Heart right ventricle (tissue), 16 donors: ENCODE data around the gene METTL24. TPM values are rescaled to one million over a fixed set of nuclear protein-coding genes. Genes with fewer than 3 reads are reported as not detected.
"Not testable (repeated sequence)": the region's sequence is repeated elsewhere in the genome, so short reads cannot be mapped to it uniquely, and the experiment has no call there.

Experiments
- ATAC-seq, 8 donors: fragments of 200-7000 bp; cut with Tn5 transposase; one replicate each; pipeline ENCODE4 v1.9.1; 2020; ENCODE audit warnings: mild to moderate bottlenecking in 8 of 8, moderate library complexity in 8 of 8, moderate number of reproducible peaks in 1 of 8
- DNase-seq, 2 donors: peaks; one replicate each; pipeline ENCODE4 v3.0.0-alpha.2; 2020
- H3K27ac ChIP-seq, 10 donors: fragments of 200-600 bp; sonication (generic) in 2 of 10; one replicate each; pipeline versions ENCODE4 v1.5.0 to v1.8.0; 2020 to 2022; ENCODE audit warnings: mild to moderate bottlenecking in 3 of 10
- H3K27me3 ChIP-seq, 7 donors: fragments of 200-600 bp; one replicate each; pipeline ENCODE4 v1.8.0; 2021 to 2022; ENCODE audit warnings: mild to moderate bottlenecking in 2 of 7
- H3K36me3 ChIP-seq, 9 donors: fragments of 200-600 bp; sonication (generic) in 1 of 9; one replicate each; pipeline versions ENCODE4 v1.5.0 to v1.8.0; 2020 to 2022; ENCODE audit warnings: mild to moderate bottlenecking in 2 of 9
- H3K4me1 ChIP-seq, 9 donors: fragments of 200-600 bp; sonication (generic) in 1 of 9; one replicate each; pipeline versions ENCODE4 v1.5.0 to v1.8.0; 2020 to 2022; ENCODE audit warnings: mild to moderate bottlenecking in 4 of 9
- H3K4me3 ChIP-seq, 10 donors: fragments of 200-600 bp; sonication (generic) in 2 of 10; one replicate each; pipeline versions ENCODE4 v1.5.0 to v1.8.0; 2020 to 2022; ENCODE audit warnings: mild to moderate bottlenecking in 7 of 10, moderate library complexity in 2 of 10
- H3K9me3 ChIP-seq, 11 donors: fragments of 200-600 bp in 10 of 11; sonication (generic) in 2 of 11; one replicate each; pipeline versions ENCODE4 v1.5.0 to v1.8.0; 2013 to 2022; ENCODE audit warnings: mild to moderate bottlenecking in 2 of 11, control low read depth in 1 of 11, moderate library complexity in 1 of 11
- WGBS, 2 donors: extraction: QIAGEN DNeasy Blood & Tissue Kit; methylation state at CpG; one replicate each; pipeline ENCODE4 v1.1.7; 2013; ENCODE audit warnings: inconsistent platforms in 1 of 2; 5-methylcytosine and 5-hydroxymethylcytosine counted together
- intact Hi-C, 10 donors: fragments of 100-400 bp; cut with DNase I; formaldehyde crosslinking; loops; one replicate each; pipeline versions ENCODE4 v1.11.1 to v1.14.2; 2022
- polyA plus RNA-seq, 2 donors: library from polyadenylated mRNA; stranded (reverse); fragments of 200-250 nt; gene quantifications; one replicate each; pipeline ENCODE4 v1.2.3, GENCODE V29; 2013
- total RNA-seq, 10 donors: library from RNA; stranded (reverse); fragmentation: NEBNext Ultra II Directional in 3 of 10; extraction: Animal tissue kit (Norgen Biotek cat#: 25700) in 3 of 10; gene quantifications; one replicate each; pipeline versions ENCODE4 v1.2.1 to v1.2.4, GENCODE V29; 2021 to 2023
- TF ChIP-seq, protein P1 (sequence below), 9 donors: fragments of 200-600 bp; sonication (generic) in 2 of 9; IDR thresholded peaks; one replicate each; pipeline versions ENCODE4 v1.5.0 to v1.8.0; 2021 to 2022; ENCODE audit warnings: antibody characterized with exemption in 9 of 9, mild to moderate bottlenecking in 5 of 9, moderate library complexity in 1 of 9
- donor health status: Arrhythmogenic right ventricular cardiomyopathy.
- donor health status: ischemic (EF 13 %, LVEDD 7.1; RV severe dilation, severe dysfunction).
- donor health status: healthy with polysubstance abuse.
- donor health status: DM: no; HTN: yes; CAD: no.
- donor health status: DM: no; HTN: no; CAD: no.
- donor health status: ischemic (EF 25% LVEDD 6.9; RV normal size, moderate dysfunction).
- donor health status: ischemic (EF 25% LVEDD 5.7; RV mildly dilated, moderate dysfunction).
- donor health status: healthy.
- donor health status: DM: yes; HTN: yes; CAD: no.
- donor health status: Ischemic cardiomyopathy.
- donor health status: ischemic (EF 35%, LVEDD 5.7; RV mildly dilated, moderate dysfunction).
- donor health status: nonischemic (EF 11% LVEDD 7.7; RV severe dilation, severe dysfunction).
- donor health status: DM: yes; HTN: yes; CAD: no.
- donor health status: PGD.
- donor health status: ischemic (EF 29% LVEDD 5.4; RV normal size, mild dysfunction).
- donor health status: nonischemic (EF 23%, LVEDD 6.1; RV moderate dilation, normal function).

METTL24 gene
- total and polyA plus RNA-seq, 12 donors: 0.07 to 2.4 (median 1.3) TPM; not detected in 1

DNA sequence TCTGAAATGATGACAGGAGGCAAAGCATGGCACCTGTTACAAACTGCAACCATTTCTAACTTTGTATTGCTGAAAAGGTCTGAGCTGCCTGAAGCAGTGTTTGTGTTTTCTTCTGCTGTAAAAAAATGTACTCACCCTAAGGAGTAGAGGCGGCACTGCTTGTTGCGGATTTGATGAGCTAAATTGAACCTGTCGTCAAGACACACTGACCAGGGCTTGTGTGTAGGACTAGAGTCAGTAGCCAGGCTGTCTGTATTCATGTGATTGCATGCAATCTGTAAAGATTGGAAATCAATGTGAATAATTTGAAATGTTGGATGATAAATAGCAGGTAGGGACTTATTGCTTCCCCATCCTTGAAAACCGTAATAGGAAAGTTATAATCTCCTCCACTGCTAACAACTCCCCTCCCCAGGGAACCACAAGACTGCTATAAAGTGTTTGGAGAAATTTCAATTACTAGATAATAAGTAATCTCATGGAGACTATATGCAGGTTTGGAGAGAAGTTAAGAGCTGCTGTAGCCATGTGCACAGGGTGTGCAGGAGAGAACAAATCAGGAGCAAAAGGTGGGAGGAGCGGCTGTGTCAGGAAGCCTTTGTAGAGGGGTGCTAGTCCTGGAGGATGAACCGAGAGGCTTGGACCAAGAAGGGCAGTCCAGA is 42.8 kb downstream of the METTL24 start:
- Histone ChIP-seq H3K27ac (no peak overlapping the region), H3K9me3 (no peaks in the 10 kb centered on the region), H3K4me3 (no peak overlapping the region), H3K27me3 (no peaks in the 10 kb centered on the region), H3K36me3 (no peaks in the 10 kb centered on the region), H3K4me1 (no peaks in the 10 kb centered on the region)
- TF ChIP-seq, protein P1, sequence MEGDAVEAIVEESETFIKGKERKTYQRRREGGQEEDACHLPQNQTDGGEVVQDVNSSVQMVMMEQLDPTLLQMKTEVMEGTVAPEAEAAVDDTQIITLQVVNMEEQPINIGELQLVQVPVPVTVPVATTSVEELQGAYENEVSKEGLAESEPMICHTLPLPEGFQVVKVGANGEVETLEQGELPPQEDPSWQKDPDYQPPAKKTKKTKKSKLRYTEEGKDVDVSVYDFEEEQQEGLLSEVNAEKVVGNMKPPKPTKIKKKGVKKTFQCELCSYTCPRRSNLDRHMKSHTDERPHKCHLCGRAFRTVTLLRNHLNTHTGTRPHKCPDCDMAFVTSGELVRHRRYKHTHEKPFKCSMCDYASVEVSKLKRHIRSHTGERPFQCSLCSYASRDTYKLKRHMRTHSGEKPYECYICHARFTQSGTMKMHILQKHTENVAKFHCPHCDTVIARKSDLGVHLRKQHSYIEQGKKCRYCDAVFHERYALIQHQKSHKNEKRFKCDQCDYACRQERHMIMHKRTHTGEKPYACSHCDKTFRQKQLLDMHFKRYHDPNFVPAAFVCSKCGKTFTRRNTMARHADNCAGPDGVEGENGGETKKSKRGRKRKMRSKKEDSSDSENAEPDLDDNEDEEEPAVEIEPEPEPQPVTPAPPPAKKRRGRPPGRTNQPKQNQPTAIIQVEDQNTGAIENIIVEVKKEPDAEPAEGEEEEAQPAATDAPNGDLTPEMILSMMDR (IDR thresholded peaks at IDR 0.05): no peak
- WGBS, 2 donors: 65 to 68% methylated on average over 6 of the region's 6 CpGs
- intact Hi-C loops: no loop called here
- no peak for ATAC-seq
- no peak for DNase-seq

DNA sequence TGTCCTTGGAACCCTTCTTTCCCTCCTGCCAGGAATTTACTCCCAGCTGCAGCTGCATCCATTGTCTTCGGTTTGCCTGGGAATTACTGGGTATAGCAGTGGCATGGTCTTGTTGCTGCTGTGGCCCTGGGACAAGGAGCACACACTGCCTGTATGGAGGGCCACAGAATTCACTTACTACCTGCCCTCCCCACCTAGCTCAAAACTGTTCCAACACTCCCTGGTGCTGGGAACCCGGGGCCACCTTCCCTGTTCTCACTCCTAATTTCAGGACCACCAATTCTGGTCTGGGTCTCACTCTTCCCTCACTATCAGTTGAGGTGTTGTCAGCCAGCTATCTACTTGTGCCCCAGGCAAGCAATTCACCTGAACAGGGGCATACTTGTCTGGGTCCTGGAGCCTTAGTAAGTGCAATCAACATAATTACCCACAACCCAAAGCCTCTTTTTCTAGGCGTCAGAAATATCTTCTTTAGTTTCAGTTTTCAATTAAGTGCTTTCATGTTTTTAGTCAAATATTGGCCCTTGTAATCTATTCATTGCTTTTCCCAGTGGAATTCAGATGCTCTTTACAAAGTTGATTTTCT is 47.2 kb downstream of the METTL24 start:
- Histone ChIP-seq H3K4me1 (no peaks in the 10 kb centered on the region), H3K9me3 (peaks cover 0 to under 1% (median 0%) of the 10 kb centered on the region in 11 donors), H3K27ac (no peak overlapping the region), H3K27me3 (no peaks in the 10 kb centered on the region), H3K4me3 (no peak overlapping the region), H3K36me3 (no peaks in the 10 kb centered on the region)
- ATAC-seq (no peak), DNase-seq (no peak)
- WGBS, 2 donors: 58 to 81% methylated on average over 3 of the region's 3 CpGs
- intact Hi-C loops: no loop called here
- TF ChIP-seq, protein P1 (IDR thresholded peaks at IDR 0.05): no peak

DNA sequence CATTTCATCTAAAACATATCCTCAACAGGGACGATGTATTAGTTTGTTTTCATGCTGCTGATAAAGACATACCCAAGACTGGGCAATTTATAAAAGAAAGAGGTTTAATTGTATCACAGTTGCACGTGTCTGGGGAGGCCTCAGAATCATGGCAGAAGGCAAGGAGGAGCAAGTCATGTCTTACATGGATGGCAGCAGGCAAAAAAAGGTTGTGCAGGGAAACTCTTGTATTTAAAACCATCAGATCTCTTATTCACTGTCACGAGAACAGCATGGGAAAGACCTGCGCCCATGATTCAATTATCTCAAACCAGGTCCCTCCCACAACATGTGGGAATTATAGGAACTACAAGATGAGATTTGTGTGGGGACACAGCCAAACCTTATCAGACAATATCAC is 48.7 kb downstream of the METTL24 start:
- H3K4me1 ChIP-seq, H3K27me3 ChIP-seq, intact Hi-C loops, H3K36me3 ChIP-seq, ATAC-seq, H3K9me3 ChIP-seq, H3K27ac ChIP-seq, H3K4me3 ChIP-seq, DNase-seq: not testable (repeated sequence)
- 78% methylated on average over 4 of the region's 4 CpGs for WGBS, 2 donors

DNA sequence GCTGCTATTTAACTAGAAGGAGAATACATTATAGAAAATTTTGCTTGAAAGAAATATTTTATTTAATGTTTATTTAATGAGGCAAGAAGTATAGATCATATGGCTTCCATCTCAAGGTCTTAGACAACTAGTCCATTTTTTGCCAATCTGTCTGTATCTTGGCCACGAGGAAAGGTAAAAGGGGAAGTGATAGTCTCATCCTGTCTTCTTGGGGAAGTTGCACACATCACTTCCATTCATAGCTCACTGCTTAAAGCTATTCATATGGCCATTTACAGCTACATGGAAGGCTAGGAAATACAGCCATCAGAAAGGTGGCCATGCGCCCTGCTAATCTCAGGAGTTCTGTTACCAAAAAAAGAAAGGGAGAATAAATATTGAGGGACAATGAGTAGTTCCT is 50.8 kb downstream of the METTL24 start:
- Histone ChIP-seq H3K4me3 (no peak overlapping the region), H3K4me1 (no peaks in the 10 kb centered on the region), H3K36me3 (no peaks in the 10 kb centered on the region), H3K27ac (no peak overlapping the region), H3K9me3 (peaks cover 0 to 6% (median 0%) of the 10 kb centered on the region in 11 donors), H3K27me3 (peaks cover 0 to 6% (median 0%) of the 10 kb centered on the region in 7 donors)
- TF ChIP-seq, protein P1 (IDR thresholded peaks at IDR 0.05): no peak
- intact Hi-C loops: no loop called here
- WGBS, 2 donors: 57 to 63% methylated on average over 2 of the region's 2 CpGs
- DNase-seq (no peak), ATAC-seq (no peak)

DNA sequence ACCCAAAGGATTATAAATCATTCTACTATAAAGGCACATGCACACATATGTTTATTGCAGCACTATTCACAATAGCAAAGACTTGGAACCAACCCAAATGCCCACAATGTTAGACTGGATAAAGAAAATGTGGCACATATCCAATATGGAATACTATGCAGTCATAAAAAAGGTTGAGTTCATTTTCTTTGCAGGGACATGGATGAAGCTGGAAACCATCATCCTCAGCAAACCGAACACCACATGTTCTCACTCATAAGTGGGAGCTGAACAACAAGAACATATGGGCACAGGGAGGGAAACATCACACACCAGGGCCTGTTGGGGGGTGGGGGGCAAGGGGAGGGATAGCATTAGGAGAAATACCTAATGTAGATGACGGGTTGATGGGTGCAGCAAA is 52.3 kb downstream of the METTL24 start:
- H3K36me3 ChIP-seq, DNase-seq, H3K27me3 ChIP-seq, ATAC-seq, intact Hi-C loops, H3K9me3 ChIP-seq, H3K4me3 ChIP-seq, H3K4me1 ChIP-seq, H3K27ac ChIP-seq: not testable (repeated sequence)
- WGBS, 2 donors: 87 to 93% methylated on average over 2 of the region's 2 CpGs

DNA sequence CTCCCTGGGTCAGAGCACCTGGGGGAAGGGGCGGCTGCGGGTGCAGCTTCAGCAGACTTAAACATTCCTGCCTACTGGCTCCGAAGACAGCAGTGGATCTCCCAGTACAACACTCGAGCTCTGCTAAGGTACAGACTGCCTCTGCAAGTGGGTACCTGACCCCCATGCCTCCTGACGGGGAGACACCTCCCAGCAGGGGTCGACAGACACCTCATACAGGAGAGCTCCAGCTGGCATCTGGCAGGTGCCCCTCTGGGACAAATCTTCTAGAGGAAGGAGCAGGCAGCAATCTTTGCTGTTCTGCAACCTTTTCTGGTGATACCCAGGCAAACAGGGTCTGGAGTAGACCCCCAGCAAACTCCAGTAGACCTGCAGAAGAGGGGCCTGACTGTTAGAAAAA is 54.5 kb downstream of the METTL24 start:
- H3K4me1 ChIP-seq, H3K4me3 ChIP-seq, H3K27me3 ChIP-seq, intact Hi-C loops, H3K27ac ChIP-seq, DNase-seq, H3K9me3 ChIP-seq, ATAC-seq, H3K36me3 ChIP-seq: not testable (repeated sequence)
- 77 to 85% methylated on average over 6 of the region's 6 CpGs for WGBS, 2 donors
